ENCODE measurements around the gene HIVEP1.

The HIVEP1 gene

GRCh38 chr6:12034837-12035236 lies 22.7 kb downstream of the HIVEP1 start:
- DNase-seq (ENCODE audit: extremely low spot score): no peak
- TF ChIP-seq SUZ12 (IDR thresholded peaks at IDR 0.05) (no peak), TARDBP (IDR thresholded peaks at IDR 0.05) (no peak), ARNT (IDR thresholded peaks at IDR 0.05) (no peak)
- ChIA-PET POLR2A (no interaction called here), CTCF (no interaction called here)

- POLR2A ChIA-PET: no interaction called here
- TF ChIP-seq ELF4 (IDR thresholded peaks at IDR 0.05) (no peak), SUZ12 (IDR thresholded peaks at IDR 0.05) (no peak), FOXA1 (IDR thresholded peaks at IDR 0.05) (no peak), LEF1 (IDR thresholded peaks at IDR 0.05; ENCODE audit: borderline replicate concordance) (no peak), SP1 (IDR thresholded peaks at IDR 0.05) (no peak)
- DNase-seq (ENCODE audit: extremely low spot score): no peak
- CTCF ChIA-PET: no interaction called here
These were observed 24.7 kb downstream of the HIVEP1 start for GRCh38 chr6:12036766-12037165.

GRCh38 chr6:12037798-12038197 lies 25.7 kb downstream of the HIVEP1 start:
- POLR2A ChIA-PET: no interaction called here
- DNase-seq (ENCODE audit: extremely low spot score): no peak
- TF ChIP-seq FOXK2 (IDR thresholded peaks at IDR 0.05): no peak
- CTCF ChIA-PET: no interaction called here

GRCh38 chr6:12039540-12040459 lies 27.7 kb downstream of the HIVEP1 start:
- POLR2A ChIA-PET: no interaction called here
- CTCF ChIA-PET: no interaction called here

GRCh38 chr6:12047304-12047703 lies 35.2 kb downstream of the HIVEP1 start:
- TF ChIP-seq CTBP1 (IDR thresholded peaks at IDR 0.05; ENCODE audit: borderline replicate concordance): no peak
- no peak for TF ChIP-seq SP1 (IDR thresholded peaks at IDR 0.05)
- TF ChIP-seq L3MBTL2 (conservative IDR thresholded peaks at IDR 0.05): no peak
- TF ChIP-seq ELF4 (IDR thresholded peaks at IDR 0.05): no peak
- no peak for TF ChIP-seq FOXM1 (IDR thresholded peaks at IDR 0.05; ENCODE audit: borderline replicate concordance)
- TF ChIP-seq PKNOX1 (IDR thresholded peaks at IDR 0.05): no peak
- TF ChIP-seq HDGF (IDR thresholded peaks at IDR 0.05; ENCODE audit: borderline replicate concordance): no peak
- TF ChIP-seq BHLHE40 (IDR thresholded peaks at IDR 0.05; ENCODE audit: borderline replicate concordance): no peak
- TF ChIP-seq LEF1 (IDR thresholded peaks at IDR 0.05; ENCODE audit: borderline replicate concordance): no peak
- TF ChIP-seq SUZ12 (IDR thresholded peaks at IDR 0.05): no peak
- TF ChIP-seq ARNT (IDR thresholded peaks at IDR 0.05): no peak
- TF ChIP-seq FOXK2 (IDR thresholded peaks at IDR 0.05): no peak
- no peak for TF ChIP-seq TARDBP (IDR thresholded peaks at IDR 0.05)
- TF ChIP-seq NFRKB (IDR thresholded peaks at IDR 0.05): no peak
- TF ChIP-seq FOXA1 (IDR thresholded peaks at IDR 0.05): no peak
- POLR2A ChIA-PET: no interaction called here
- CTCF ChIA-PET: interaction anchor here (0.9 kb wide), 1 partner anchor 526 kb away, joined by 3 read pairs; no protein-coding TSS in a partner anchor
- no peak for DNase-seq (ENCODE audit: extremely low spot score)

More at GRCh38 chr6:12039540-12040459, 27.7 kb downstream of the HIVEP1 start:
- no peak for DNase-seq (ENCODE audit: extremely low spot score)
- TF ChIP-seq NFRKB (IDR thresholded peaks at IDR 0.05) (no peak), CTBP1 (IDR thresholded peaks at IDR 0.05; ENCODE audit: borderline replicate concordance) (no peak), ARNT (IDR thresholded peaks at IDR 0.05) (no peak), HDGF (IDR thresholded peaks at IDR 0.05; ENCODE audit: borderline replicate concordance) (no peak), LEF1 (IDR thresholded peaks at IDR 0.05; ENCODE audit: borderline replicate concordance) (no peak), FOXM1 (IDR thresholded peaks at IDR 0.05; ENCODE audit: borderline replicate concordance) (no peak), ZNF384 (IDR thresholded peaks at IDR 0.05) (no peak), TARDBP (IDR thresholded peaks at IDR 0.05) (no peak), L3MBTL2 (conservative IDR thresholded peaks at IDR 0.05) (no peak), SUZ12 (IDR thresholded peaks at IDR 0.05) (no peak), PKNOX1 (IDR thresholded peaks at IDR 0.05) (no peak), ELF4 (IDR thresholded peaks at IDR 0.05) (no peak), BHLHE40 (IDR thresholded peaks at IDR 0.05; ENCODE audit: borderline replicate concordance) (no peak), SP1 (IDR thresholded peaks at IDR 0.05) (no peak), FOXK2 (IDR thresholded peaks at IDR 0.05) (no peak), FOXA1 (IDR thresholded peaks at IDR 0.05) (no peak)

- TF ChIP-seq HDGF (IDR thresholded peaks at IDR 0.05; ENCODE audit: borderline replicate concordance) (no peak), SUZ12 (IDR thresholded peaks at IDR 0.05) (no peak), FOXK2 (IDR thresholded peaks at IDR 0.05) (no peak), ZNF384 (IDR thresholded peaks at IDR 0.05) (no peak)
- POLR2A ChIA-PET: no interaction called here
- no peak for DNase-seq (ENCODE audit: extremely low spot score)
- CTCF ChIA-PET: interaction anchor here (0.9 kb wide), 1 partner anchor 527 kb away, joined by 3 read pairs; no protein-coding TSS in a partner anchor
These were observed 35.8 kb downstream of the HIVEP1 start for GRCh38 chr6:12047792-12048432.

GRCh38 chr6:12048609-12049008 lies 36.5 kb downstream of the HIVEP1 start:
- DNase-seq (ENCODE audit: extremely low spot score): no peak
- POLR2A ChIA-PET: no interaction called here
- TF ChIP-seq FOXK2 (IDR thresholded peaks at IDR 0.05): no peak
- TF ChIP-seq SP1 (IDR thresholded peaks at IDR 0.05): no peak
- TF ChIP-seq ARNT (IDR thresholded peaks at IDR 0.05): no peak
- TF ChIP-seq LEF1 (IDR thresholded peaks at IDR 0.05; ENCODE audit: borderline replicate concordance): no peak
- no peak for TF ChIP-seq L3MBTL2 (conservative IDR thresholded peaks at IDR 0.05)
- CTCF ChIA-PET: no interaction called here
